HL-60 (cell line): ENCODE results near the gene TPRN.

Experiments
- DNase-seq, 2 experiments: peaks; one replicate each; pipeline ENCODE4 v3.0.0-alpha.2; 2010 to 2020; ENCODE audit warnings: low read depth in 1 of 2, low spot score in 1 of 2
- H3K27ac ChIP-seq: fragments of 250-450 bp; sonication (Bioruptor Pico); replicated peaks from 2 replicates; pipeline ENCODE4 v1.5.1; 2020; ENCODE audit warnings: mild to moderate bottlenecking, moderate library complexity
- H3K27me3 ChIP-seq: fragments of 250-450 bp; sonication (Bioruptor Pico); 2 replicates; pipeline ENCODE4 v1.5.1; 2021; ENCODE audit warnings: mild to moderate bottlenecking, moderate library complexity; ENCODE audit not compliant: insufficient read depth, poor library complexity, severe bottlenecking
- H3K4me3 ChIP-seq: replicated peaks from 2 replicates; pipeline ENCODE4 v1.5.1; 2011; ENCODE audit warnings: mild to moderate bottlenecking, control low read depth, low read length; ENCODE audit not compliant: insufficient read depth
- GABPA ChIP-seq: IDR thresholded peaks from 2 replicates; pipeline ENCODE4 v1.6.1; 2012; ENCODE audit warnings: low read depth
- POLR2AphosphoS5 ChIP-seq: IDR thresholded peaks from 2 replicates; pipeline ENCODE4 v1.6.1; 2012; ENCODE audit warnings: low read depth
- SPI1 ChIP-seq: IDR thresholded peaks from 2 replicates; pipeline ENCODE4 v1.6.1; 2012; ENCODE audit warnings: low read depth, mild to moderate bottlenecking, borderline replicate concordance
- TF ChIP-seq, protein P1 (sequence below): IDR thresholded peaks from one replicate; pipeline ENCODE4 v1.5.1; 2011; ENCODE audit warnings: low read length, control low read depth, inconsistent platforms; ENCODE audit not compliant: insufficient read depth
- TF ChIP-seq, protein P2 (sequence below): IDR thresholded peaks from 2 replicates; pipeline ENCODE4 v1.6.1; 2012; ENCODE audit warnings: low read depth; ENCODE audit not compliant: insufficient replicate concordance

Gene TPRN

DNA sequence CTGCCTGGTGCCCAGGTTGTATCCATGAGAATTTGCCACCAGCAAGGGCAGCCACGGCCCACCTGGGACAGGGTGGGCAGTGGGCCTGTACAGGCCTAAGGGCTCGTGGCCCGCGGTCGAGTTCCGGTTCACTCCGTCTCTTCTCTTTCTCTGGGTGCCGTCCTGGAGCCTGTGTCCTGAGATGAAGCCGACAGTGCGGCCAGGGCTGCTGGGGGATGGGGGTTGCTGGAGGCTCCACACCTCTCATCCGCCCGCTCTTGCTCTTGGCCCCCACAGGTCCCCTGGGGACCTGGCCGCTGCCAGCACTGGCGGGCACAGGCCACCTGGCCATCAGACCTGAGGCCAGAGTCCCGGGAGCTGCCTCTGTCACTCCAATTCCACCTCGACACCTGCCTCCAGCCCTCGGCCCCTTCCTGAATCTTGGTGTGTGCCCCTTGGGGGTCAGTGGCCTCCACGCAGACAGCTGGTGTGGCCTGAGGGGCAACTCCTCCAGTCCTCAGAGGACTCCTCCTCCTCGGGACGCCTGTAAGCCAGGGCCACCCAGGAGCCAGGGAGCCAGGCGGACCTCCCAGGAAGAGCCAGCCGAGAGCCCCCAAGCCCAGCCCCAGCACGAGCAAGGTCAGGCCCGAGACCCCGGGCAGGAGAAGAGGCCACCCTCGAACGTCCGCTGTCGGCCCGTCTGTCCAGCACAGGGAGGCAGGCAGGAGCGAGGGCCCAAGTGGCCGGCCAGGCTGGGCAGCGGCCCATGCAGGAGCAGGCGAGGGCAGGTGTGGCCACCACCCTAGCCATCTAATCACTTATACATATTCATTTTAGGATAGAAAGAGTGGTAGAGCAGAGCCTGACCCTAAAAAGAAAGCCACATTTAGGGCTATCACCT lies 35.9 kb downstream of the TPRN start:
- TF ChIP-seq, protein P1, sequence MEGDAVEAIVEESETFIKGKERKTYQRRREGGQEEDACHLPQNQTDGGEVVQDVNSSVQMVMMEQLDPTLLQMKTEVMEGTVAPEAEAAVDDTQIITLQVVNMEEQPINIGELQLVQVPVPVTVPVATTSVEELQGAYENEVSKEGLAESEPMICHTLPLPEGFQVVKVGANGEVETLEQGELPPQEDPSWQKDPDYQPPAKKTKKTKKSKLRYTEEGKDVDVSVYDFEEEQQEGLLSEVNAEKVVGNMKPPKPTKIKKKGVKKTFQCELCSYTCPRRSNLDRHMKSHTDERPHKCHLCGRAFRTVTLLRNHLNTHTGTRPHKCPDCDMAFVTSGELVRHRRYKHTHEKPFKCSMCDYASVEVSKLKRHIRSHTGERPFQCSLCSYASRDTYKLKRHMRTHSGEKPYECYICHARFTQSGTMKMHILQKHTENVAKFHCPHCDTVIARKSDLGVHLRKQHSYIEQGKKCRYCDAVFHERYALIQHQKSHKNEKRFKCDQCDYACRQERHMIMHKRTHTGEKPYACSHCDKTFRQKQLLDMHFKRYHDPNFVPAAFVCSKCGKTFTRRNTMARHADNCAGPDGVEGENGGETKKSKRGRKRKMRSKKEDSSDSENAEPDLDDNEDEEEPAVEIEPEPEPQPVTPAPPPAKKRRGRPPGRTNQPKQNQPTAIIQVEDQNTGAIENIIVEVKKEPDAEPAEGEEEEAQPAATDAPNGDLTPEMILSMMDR, result no peak
- TF ChIP-seq POLR2AphosphoS5 (no peak), GABPA (no peak), SPI1 (no peak)
- TF ChIP-seq, protein P2, sequence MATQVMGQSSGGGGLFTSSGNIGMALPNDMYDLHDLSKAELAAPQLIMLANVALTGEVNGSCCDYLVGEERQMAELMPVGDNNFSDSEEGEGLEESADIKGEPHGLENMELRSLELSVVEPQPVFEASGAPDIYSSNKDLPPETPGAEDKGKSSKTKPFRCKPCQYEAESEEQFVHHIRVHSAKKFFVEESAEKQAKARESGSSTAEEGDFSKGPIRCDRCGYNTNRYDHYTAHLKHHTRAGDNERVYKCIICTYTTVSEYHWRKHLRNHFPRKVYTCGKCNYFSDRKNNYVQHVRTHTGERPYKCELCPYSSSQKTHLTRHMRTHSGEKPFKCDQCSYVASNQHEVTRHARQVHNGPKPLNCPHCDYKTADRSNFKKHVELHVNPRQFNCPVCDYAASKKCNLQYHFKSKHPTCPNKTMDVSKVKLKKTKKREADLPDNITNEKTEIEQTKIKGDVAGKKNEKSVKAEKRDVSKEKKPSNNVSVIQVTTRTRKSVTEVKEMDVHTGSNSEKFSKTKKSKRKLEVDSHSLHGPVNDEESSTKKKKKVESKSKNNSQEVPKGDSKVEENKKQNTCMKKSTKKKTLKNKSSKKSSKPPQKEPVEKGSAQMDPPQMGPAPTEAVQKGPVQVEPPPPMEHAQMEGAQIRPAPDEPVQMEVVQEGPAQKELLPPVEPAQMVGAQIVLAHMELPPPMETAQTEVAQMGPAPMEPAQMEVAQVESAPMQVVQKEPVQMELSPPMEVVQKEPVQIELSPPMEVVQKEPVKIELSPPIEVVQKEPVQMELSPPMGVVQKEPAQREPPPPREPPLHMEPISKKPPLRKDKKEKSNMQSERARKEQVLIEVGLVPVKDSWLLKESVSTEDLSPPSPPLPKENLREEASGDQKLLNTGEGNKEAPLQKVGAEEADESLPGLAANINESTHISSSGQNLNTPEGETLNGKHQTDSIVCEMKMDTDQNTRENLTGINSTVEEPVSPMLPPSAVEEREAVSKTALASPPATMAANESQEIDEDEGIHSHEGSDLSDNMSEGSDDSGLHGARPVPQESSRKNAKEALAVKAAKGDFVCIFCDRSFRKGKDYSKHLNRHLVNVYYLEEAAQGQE, result no peak
- Histone ChIP-seq H3K4me3 (no peak overlapping the region), H3K27ac (no peak overlapping the region), H3K27me3 (peaks cover 54% of the 10 kb centered on the region)
- DNase-seq, result no peak

DNA sequence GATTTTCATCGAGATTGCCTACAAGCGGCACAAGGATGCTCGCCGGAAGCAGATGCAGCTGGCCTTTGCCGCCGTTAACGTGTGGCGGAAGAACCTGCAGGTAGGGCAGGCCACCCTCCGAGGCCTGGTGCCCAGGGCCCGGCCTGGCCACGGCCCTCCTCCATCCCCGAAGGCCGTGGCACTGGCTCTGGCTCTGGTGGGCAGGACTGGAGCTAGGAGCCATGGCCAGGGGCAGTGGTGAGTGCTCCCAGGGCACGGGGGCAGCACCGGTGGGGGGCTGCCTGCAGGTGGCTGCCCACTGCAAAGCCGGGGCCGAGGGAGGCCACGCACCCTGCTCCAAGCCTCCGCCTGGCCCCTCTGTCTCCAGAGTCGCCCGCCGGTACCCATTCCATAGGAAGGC lies 36.7 kb downstream of the TPRN start:
- Histone ChIP-seq H3K4me3 (no peak overlapping the region), H3K27ac (no peak overlapping the region), H3K27me3 (peaks cover 62% of the 10 kb centered on the region)
- DNase-seq, result no peak
- TF ChIP-seq, protein P2, result no peak
- no peak for TF ChIP-seq GABPA
- no peak for TF ChIP-seq POLR2AphosphoS5
- TF ChIP-seq SPI1, result no peak
- TF ChIP-seq, protein P1, result no peak

DNA sequence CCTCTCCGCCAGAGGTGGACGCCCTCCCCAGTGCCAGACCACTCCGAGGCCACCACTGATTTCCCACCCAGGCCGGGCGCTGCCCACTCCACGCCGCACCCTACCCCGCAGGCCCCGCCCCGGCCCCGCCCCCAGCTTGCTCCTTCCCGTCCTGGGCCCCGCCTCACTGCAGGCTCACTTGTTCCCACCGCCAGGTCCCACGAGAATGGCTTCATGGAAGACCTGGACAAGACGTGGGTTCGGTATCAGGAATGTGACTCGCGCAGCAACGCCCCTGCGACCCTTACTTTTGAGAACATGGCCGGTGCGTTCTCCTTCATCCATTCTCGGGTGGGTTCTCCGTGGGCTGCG lies 37.2 kb downstream of the TPRN start:
- Histone ChIP-seq H3K27me3 (peaks cover 65% of the 10 kb centered on the region), H3K27ac (no peak overlapping the region), H3K4me3 (no peak overlapping the region)
- TF ChIP-seq POLR2AphosphoS5 (no peak), GABPA (no peak), SPI1 (no peak)
- TF ChIP-seq, protein P2, result no peak
- TF ChIP-seq, protein P1, result no peak
- DNase-seq, result no peak
